Mesenchymal stem cell (in vitro differentiated cells and primary cell): ENCODE measurements around the gene FBXW4.

Experiments
- DNase-seq: peaks from one replicate; pipeline ENCODE4 v3.0.0-alpha.2; 2013
- H2AFZ ChIP-seq: one replicate; pipeline ENCODE4 v1.6.1; 2013; ENCODE audit warnings: low read depth, mild to moderate bottlenecking, control low read depth, inconsistent platforms, low read length, moderate library complexity
- H2AK5ac ChIP-seq: 2 replicates; pipeline ENCODE4 v1.6.1; 2013; ENCODE audit warnings: low read length, moderate library complexity, mild to moderate bottlenecking, inconsistent platforms; ENCODE audit not compliant: severe bottlenecking
- H2BK120ac ChIP-seq: one replicate; pipeline ENCODE4 v1.6.1; 2013; ENCODE audit warnings: low read depth, mild to moderate bottlenecking, inconsistent platforms, low read length, moderate library complexity
- H2BK12ac ChIP-seq, 2 experiments: one replicate each; pipeline ENCODE4 v1.6.1; 2013; ENCODE audit warnings: inconsistent platforms in 2 of 2, low read length in 2 of 2, mild to moderate bottlenecking in 2 of 2, moderate library complexity in 2 of 2, control low read depth in 1 of 2
- H2BK15ac ChIP-seq: one replicate; pipeline ENCODE4 v1.6.1; 2013; ENCODE audit warnings: mild to moderate bottlenecking, low read depth, inconsistent platforms; ENCODE audit not compliant: poor library complexity, severe bottlenecking
- H2BK5ac ChIP-seq: 2 replicates; pipeline ENCODE4 v1.6.1; 2013; ENCODE audit warnings: low read depth, mild to moderate bottlenecking, low read length, control low read depth, inconsistent platforms; ENCODE audit not compliant: poor library complexity, severe bottlenecking
- H3K14ac ChIP-seq, 2 experiments: one replicate each; pipeline ENCODE4 v1.6.1; 2013; ENCODE audit warnings: inconsistent platforms in 2 of 2, low read length in 2 of 2, control low read depth in 1 of 2, mild to moderate bottlenecking in 1 of 2, moderate library complexity in 1 of 2
- H3K18ac ChIP-seq, 2 experiments: one replicate each; pipeline ENCODE4 v1.6.1; 2013; ENCODE audit warnings: inconsistent platforms in 2 of 2, low read length in 2 of 2, control low read depth in 1 of 2, low read depth in 1 of 2, mild to moderate bottlenecking in 1 of 2
- H3K23ac ChIP-seq, 2 experiments: one replicate each; pipeline ENCODE4 v1.6.1; 2013; ENCODE audit warnings: inconsistent platforms in 2 of 2, low read length in 2 of 2, mild to moderate bottlenecking in 2 of 2, moderate library complexity in 2 of 2, control low read depth in 1 of 2
- H3K27ac ChIP-seq: 2 replicates; pipeline ENCODE4 v1.5.1; 2013; ENCODE audit warnings: mild to moderate bottlenecking, moderate library complexity, low read length, control low read depth, inconsistent platforms; ENCODE audit not compliant: poor library complexity, severe bottlenecking
- H3K27me3 ChIP-seq, 2 experiments: 2 replicates each; pipeline versions ENCODE4 v1.6.1 to v1.7.0; 2013; ENCODE audit warnings: low read length in 2 of 2, mild to moderate bottlenecking in 2 of 2, moderate library complexity in 2 of 2, control low read depth in 1 of 2, inconsistent platforms in 1 of 2; ENCODE audit not compliant: control insufficient read depth in 1 of 2, insufficient read depth in 1 of 2
- H3K36me3 ChIP-seq, 2 experiments: 2 replicates each; pipeline versions ENCODE4 v1.6.1 to v1.7.0; 2013; ENCODE audit warnings: low read length in 2 of 2, control low read depth in 1 of 2, inconsistent platforms in 1 of 2, low read depth in 1 of 2, mild to moderate bottlenecking in 1 of 2; ENCODE audit not compliant: insufficient read depth in 2 of 2, control insufficient read depth in 1 of 2
- H3K4ac ChIP-seq, 2 experiments: one replicate each; pipeline ENCODE4 v1.6.1; 2013; ENCODE audit warnings: inconsistent platforms in 2 of 2, low read length in 2 of 2, mild to moderate bottlenecking in 2 of 2, moderate library complexity in 2 of 2, control low read depth in 1 of 2, low read depth in 1 of 2
- H3K4me1 ChIP-seq: 2 replicates; pipeline ENCODE4 v1.6.1; 2013; ENCODE audit warnings: low read depth, low read length, control low read depth; ENCODE audit not compliant: control insufficient read depth, insufficient read depth
- H3K4me2 ChIP-seq: 2 replicates; pipeline ENCODE4 v1.6.1; 2013; ENCODE audit warnings: low read length, mild to moderate bottlenecking, inconsistent platforms; ENCODE audit not compliant: poor library complexity, severe bottlenecking
- H3K4me3 ChIP-seq, 2 experiments: 2 replicates each; pipeline versions ENCODE4 v1.5.1 to v1.7.0; 2013; ENCODE audit warnings: low read length in 2 of 2, mild to moderate bottlenecking in 2 of 2, control low read depth in 1 of 2, low read depth in 1 of 2; ENCODE audit not compliant: insufficient read depth in 1 of 2
- H3K79me1 ChIP-seq: replicated peaks from 2 replicates; pipeline ENCODE4 v1.6.1; 2013; ENCODE audit warnings: mild to moderate bottlenecking, control low read depth, low read length, inconsistent platforms; ENCODE audit not compliant: poor library complexity, severe bottlenecking
- H3K9ac ChIP-seq: 2 replicates; pipeline ENCODE4 v1.7.0; 2013; ENCODE audit warnings: mild to moderate bottlenecking, low read length, moderate library complexity
- H3K9me3 ChIP-seq: 2 replicates; pipeline ENCODE4 v1.7.0; 2013; ENCODE audit warnings: mild to moderate bottlenecking, low read length; ENCODE audit not compliant: control insufficient read depth
- H4K8ac ChIP-seq: one replicate; pipeline ENCODE4 v1.6.1; 2013; ENCODE audit warnings: inconsistent platforms, mild to moderate bottlenecking, low read length, moderate library complexity
- H4K91ac ChIP-seq: one replicate; pipeline ENCODE4 v1.6.1; 2013; ENCODE audit warnings: mild to moderate bottlenecking, low read length, inconsistent platforms
- WGBS: methylation state at CpG from one replicate; pipeline ENCODE4 v1.1.7; 2013; ENCODE audit warnings: mixed read lengths; 5-methylcytosine and 5-hydroxymethylcytosine counted together

The FBXW4 gene

DNA sequence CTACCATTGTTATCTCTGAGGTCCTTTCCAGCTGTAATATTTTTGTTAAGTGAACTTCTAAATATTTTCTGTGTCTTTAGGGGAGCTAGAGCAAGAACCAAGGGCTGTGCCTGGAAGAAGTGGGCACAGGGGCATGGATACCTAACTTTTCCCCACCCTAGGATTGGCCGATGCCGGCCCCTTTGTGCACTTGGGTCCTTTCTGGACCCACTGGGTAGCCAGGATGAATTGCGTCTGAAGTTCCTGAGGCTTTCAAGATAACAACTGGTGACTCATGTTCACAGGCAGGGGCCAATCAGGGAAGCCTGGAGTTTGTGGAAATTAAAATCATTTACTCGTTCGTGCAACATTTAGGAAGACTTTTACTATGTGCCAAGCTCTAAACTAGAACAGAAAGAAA lies 106.1 kb downstream of the FBXW4 start:
- WGBS = 44% methylated on average over 5 of the region's 5 CpGs
- no peak overlapping the region for H2BK120ac ChIP-seq
- peak overlapping the region; percentile 86 for H3K4me2 ChIP-seq

GRCh38 chr10:101587725-101588653 lies 107.0 kb downstream of the FBXW4 start, which contains the start of the genes DPCD and POLL:
TSS of gene DPCD (plus strand) at chr10:101588321. CDS start at chr10:101588337, 16 bp downstream.
TSS of gene POLL (minus strand) at chr10:101588257. CDS start at chr10:101587360, 897 bp downstream.
- H3K79me1 ChIP-seq = peaks cover 41% of the 10 kb centered on the region
- H2BK5ac ChIP-seq = peak within 1 kb of the TSS; percentile 32
- peak within 1 kb of the TSS; percentile 92 for H3K9ac ChIP-seq
- peak within 1 kb of the TSS; percentile 86 for H3K4me2 ChIP-seq
- H3K4ac ChIP-seq = peak within 1 kb of the TSS in 1 of 2 experiments; percentile 29
- no peaks in the 10 kb centered on the region for H3K27me3 ChIP-seq
- H2BK120ac ChIP-seq = no peak within 1 kb of the TSS
- H3K14ac ChIP-seq = peak within 1 kb of the TSS in 1 of 2 experiments; percentile 57
- peak within 1 kb of the TSS; percentile 49 for H4K8ac ChIP-seq
- DNase-seq = peak; percentile 96
- H3K9me3 ChIP-seq = no peaks in the 10 kb centered on the region
- peak within 1 kb of the TSS in 1 of 2 experiments; percentile 20 for H3K23ac ChIP-seq
- peaks cover 14% of the 10 kb centered on the region for H3K4me1 ChIP-seq
- peak within 1 kb of the TSS; percentile 59 for H2AFZ ChIP-seq
- H2BK12ac ChIP-seq = no peak within 1 kb of the TSS
- H3K36me3 ChIP-seq = peaks cover 19 to 24% of the 10 kb centered on the region in 2 experiments
- H3K18ac ChIP-seq = peak within 1 kb of the TSS; percentile 26 to 58
- WGBS = under 1% methylated on average over 47 of the region's 50 CpGs
- no peak within 1 kb of the TSS for H3K27ac ChIP-seq
- H2BK15ac ChIP-seq = no peak within 1 kb of the TSS
- peak within 1 kb of the TSS; percentile 77 to 99 for H3K4me3 ChIP-seq
- H2AK5ac ChIP-seq = no peak within 1 kb of the TSS
- peak within 1 kb of the TSS; percentile 12 for H4K91ac ChIP-seq

More for the DNA sequence above, 106.1 kb downstream of the FBXW4 start:
- peak overlapping the region; percentile 92 for H3K9ac ChIP-seq
- H2AK5ac ChIP-seq = no peak overlapping the region
- H3K36me3 ChIP-seq = peaks cover 15% of the 10 kb centered on the region in 2 experiments
- peaks cover 14% of the 10 kb centered on the region for H3K4me1 ChIP-seq
- peak; percentile 74 for DNase-seq
- H2BK12ac ChIP-seq = no peak overlapping the region
- no peaks in the 10 kb centered on the region for H3K9me3 ChIP-seq
- no peak overlapping the region for H3K27ac ChIP-seq
- no peak overlapping the region for H4K8ac ChIP-seq
- no peak overlapping the region for H2BK5ac ChIP-seq
- H4K91ac ChIP-seq = no peak overlapping the region
- no peak overlapping the region for H2AFZ ChIP-seq
- peak overlapping the region in 1 of 2 experiments; percentile 99 for H3K4me3 ChIP-seq
- no peaks in the 10 kb centered on the region for H3K27me3 ChIP-seq
- H3K79me1 ChIP-seq = peaks cover 37% of the 10 kb centered on the region
- H3K23ac ChIP-seq = no peak overlapping the region
- no peak overlapping the region for H2BK15ac ChIP-seq
- no peak overlapping the region for H3K14ac ChIP-seq
- H3K4ac ChIP-seq = no peak overlapping the region
- H3K18ac ChIP-seq = no peak overlapping the region

- 97% methylated on average over 9 of the region's 9 CpGs for WGBS
- Histone ChIP-seq H3K9me3 (no peaks in the 10 kb centered on the region), H3K36me3 (peaks cover 24 to 41% of the 10 kb centered on the region in 2 experiments), H3K18ac (no peak overlapping the region), H4K91ac (no peak overlapping the region), H4K8ac (no peak overlapping the region), H2BK120ac (no peak overlapping the region), H3K27ac (no peak overlapping the region), H3K9ac (no peak overlapping the region), H3K4me2 (no peak overlapping the region), H3K23ac (no peak overlapping the region), H3K4ac (no peak overlapping the region), H3K14ac (no peak overlapping the region), H2AFZ (no peak overlapping the region), H2AK5ac (no peak overlapping the region), H3K4me1 (peaks cover 14% of the 10 kb centered on the region), H3K79me1 (peaks cover 39% of the 10 kb centered on the region), H2BK5ac (no peak overlapping the region), H2BK15ac (no peak overlapping the region), H3K4me3 (no peak overlapping the region), H3K27me3 (no peaks in the 10 kb centered on the region), H2BK12ac (no peak overlapping the region)
- no peak for DNase-seq
These were observed 109.1 kb downstream of the FBXW4 start for GRCh38 chr10:101585841-101586240.
